Measurements from ENCODE around the gene SPDYC. TPM values are rescaled to one million over a fixed set of nuclear protein-coding genes. Genes with fewer than 3 reads are reported as not detected.

SPDYC gene
- total and polyA plus RNA-seq, 2 of the 13 experiments (the other 11 are each of a cell fraction or from before 2014, with no cell fraction given) = 0.15 to 0.33 TPM

- TF ChIP-seq ZBTB37 (CRISPR knock-in tag; IDR thresholded peaks at IDR 0.05) (peak; percentile 79), KDM2A (CRISPR knock-in tag; IDR thresholded peaks at IDR 0.05; ENCODE audit: borderline replicate concordance, low read depth) (peak; percentile 72; the same call in 1 of the 2 replicates), CSRNP1 (CRISPR knock-in tag; IDR thresholded peaks at IDR 0.05) (no peak; the same call in 1 of the 2 replicates), CREBL2 (CRISPR knock-in tag; IDR thresholded peaks at IDR 0.05; ENCODE audit: borderline replicate concordance) (no peak), ZNF10 (CRISPR knock-in tag; IDR thresholded peaks at IDR 0.05; ENCODE audit: borderline replicate concordance, low read depth) (no peak), TCF7 (IDR thresholded peaks at IDR 0.05; ENCODE audit: low read depth) (peak; percentile 91), FOXC1 (CRISPR knock-in tag; IDR thresholded peaks at IDR 0.05; ENCODE audit: borderline replicate concordance) (no peak), ZNF280D (CRISPR knock-in tag; IDR thresholded peaks at IDR 0.05) (0 out of 2 replicates have a peak, but pooled peaks have one; percentile 45), NFYC (CRISPR knock-in tag; IDR thresholded peaks at IDR 0.05) (0 out of 2 replicates have a peak, but pooled peaks have one; percentile 42), AFF4 (CRISPR knock-in tag; IDR thresholded peaks at IDR 0.05) (no peak), ZNF503 (CRISPR knock-in tag; IDR thresholded peaks at IDR 0.05) (peak; percentile 52; the same call in 1 of the 2 replicates), ZNF768 (CRISPR knock-in tag; IDR thresholded peaks at IDR 0.05) (no peak)
- TF ChIP-seq, protein P1, sequence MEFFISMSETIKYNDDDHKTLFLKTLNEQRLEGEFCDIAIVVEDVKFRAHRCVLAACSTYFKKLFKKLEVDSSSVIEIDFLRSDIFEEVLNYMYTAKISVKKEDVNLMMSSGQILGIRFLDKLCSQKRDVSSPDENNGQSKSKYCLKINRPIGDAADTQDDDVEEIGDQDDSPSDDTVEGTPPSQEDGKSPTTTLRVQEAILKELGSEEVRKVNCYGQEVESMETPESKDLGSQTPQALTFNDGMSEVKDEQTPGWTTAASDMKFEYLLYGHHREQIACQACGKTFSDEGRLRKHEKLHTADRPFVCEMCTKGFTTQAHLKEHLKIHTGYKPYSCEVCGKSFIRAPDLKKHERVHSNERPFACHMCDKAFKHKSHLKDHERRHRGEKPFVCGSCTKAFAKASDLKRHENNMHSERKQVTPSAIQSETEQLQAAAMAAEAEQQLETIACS (CRISPR knock-in tag; IDR thresholded peaks at IDR 0.05) = no peak
Measured at GRCh38 chr11:65165410-65166317, 4.4 kb upstream of the SPDYC start (continued).

Data from HepG2 (cell line).